Endothelial cell of umbilical vein (primary cell): ENCODE data around the gene MINDY4. TPM values are rescaled to one million over a fixed set of nuclear protein-coding genes. Genes with fewer than 3 reads are reported as not detected.

Experiments used
- BruUV-seq: library from RNA; stranded (reverse); fragments of 400-500 nt; replicated peaks from 2 replicates; lab custom pipeline; 2021; lab: Mats Ljungman, UMichigan
- CTCF ChIA-PET: fragments of 300-600, 350-600 bp; sonication (Branson Sonifier 250); formaldehyde crosslinking; loops from one replicate; lab custom pipeline; 2021; ENCODE audit warnings: antibody characterized with exemption, inconsistent platforms; lab: Charles Lee
- POLR2A ChIA-PET: fragments of 300-600, 350-600 bp; sonication (Branson Sonifier 250); formaldehyde crosslinking; loops from one replicate; lab custom pipeline; 2021; ENCODE audit warnings: antibody characterized with exemption, inconsistent platforms; lab: Charles Lee
- DNase-seq: peaks from one replicate; pipeline ENCODE4 v3.0.0-alpha.2; 2011; ENCODE audit warnings: low read depth, low spot score
- FAIRE-seq: peaks from 2 replicates; lab custom pipeline; 2011; peaks lifted over from hg19 to GRCh38; lab: Jason Lieb, UNC
- H2AFZ ChIP-seq: 2 replicates; pipeline ENCODE4 v1.6.0; 2012; ENCODE audit warnings: low read depth, low read length, control low read depth, inconsistent platforms
- H3K27ac ChIP-seq: 2 replicates; pipeline ENCODE4 v1.5.1; 2011; ENCODE audit warnings: low read depth, mild to moderate bottlenecking, control low read depth, low read length, moderate library complexity; ENCODE audit not compliant: insufficient read depth
- H3K27me3 ChIP-seq, 2 experiments: 2 replicates each; pipeline versions ENCODE4 v1.6.0 to v1.6.1; 2011; ENCODE audit warnings: low read length in 2 of 2, mixed read lengths in 1 of 2; ENCODE audit not compliant: control insufficient read depth in 2 of 2, insufficient read depth in 2 of 2
- H3K36me3 ChIP-seq, 2 experiments: 2 replicates in 1 of 2; 3 replicates in 1 of 2; pipeline ENCODE4 v1.5.1; 2011; ENCODE audit warnings: low read length in 2 of 2, mild to moderate bottlenecking in 1 of 2, moderate library complexity in 1 of 2; ENCODE audit not compliant: control insufficient read depth in 2 of 2, insufficient read depth in 2 of 2; ENCODE audit errors: extremely low read depth in 1 of 2
- H3K4me1 ChIP-seq: 3 replicates; pipeline ENCODE4 v1.5.1; 2011; ENCODE audit warnings: mild to moderate bottlenecking, low read length; ENCODE audit not compliant: control insufficient read depth, insufficient read depth; ENCODE audit errors: extremely low read depth
- H3K4me2 ChIP-seq: 2 replicates; pipeline ENCODE4 v1.6.1; 2011; ENCODE audit warnings: low read length, control low read depth, mixed read lengths; ENCODE audit not compliant: insufficient read depth
- H3K4me3 ChIP-seq, 3 experiments: fragments of 200-600 bp in 1 of 3; sonication (generic), shearing (Covaris generic) in 1 of 3; replicated peaks in 1 of 3; 2 replicates each; pipeline ENCODE4 v1.5.1; 2011 to 2016; ENCODE audit warnings: control low read depth in 3 of 3, low read length in 3 of 3, mild to moderate bottlenecking in 2 of 3, inconsistent platforms in 1 of 3, low read depth in 1 of 3, moderate library complexity in 1 of 3; ENCODE audit not compliant: insufficient read depth in 1 of 3
- H3K79me2 ChIP-seq: 2 replicates; pipeline ENCODE4 v1.6.0; 2012; ENCODE audit warnings: low read length, inconsistent platforms; ENCODE audit not compliant: control insufficient read depth, insufficient read depth
- H3K9ac ChIP-seq: replicated peaks from 2 replicates; pipeline ENCODE3; 2011; ENCODE audit warnings: low read length, control low read depth; ENCODE audit not compliant: insufficient read depth; ENCODE audit errors: extremely low read depth
- H3K9me1 ChIP-seq: replicated peaks from 3 replicates; pipeline ENCODE4 v1.6.0; 2011; ENCODE audit warnings: mild to moderate bottlenecking, low read length; ENCODE audit not compliant: control insufficient read depth, insufficient read depth; ENCODE audit errors: extremely low read depth
- H3K9me3 ChIP-seq: replicated peaks from 2 replicates; pipeline ENCODE4 v1.5.1; 2012; ENCODE audit warnings: low read length, inconsistent platforms; ENCODE audit not compliant: control insufficient read depth, insufficient read depth
- H4K20me1 ChIP-seq: replicated peaks from 2 replicates; pipeline ENCODE3; 2011; ENCODE audit warnings: mild to moderate bottlenecking, low read length; ENCODE audit not compliant: control insufficient read depth, insufficient read depth; ENCODE audit errors: extremely low read depth
- EZH2 ChIP-seq: IDR thresholded peaks from 2 replicates; pipeline ENCODE4 v1.6.1; 2012; ENCODE audit warnings: borderline replicate concordance, low read depth, mild to moderate bottlenecking, moderate library complexity, low read length, inconsistent platforms; ENCODE audit not compliant: severe bottlenecking
- FOS ChIP-seq: IDR thresholded peaks from 2 replicates; pipeline ENCODE4 v1.6.1; 2011; ENCODE audit warnings: mild to moderate bottlenecking, low read length, moderate library complexity, borderline replicate concordance; ENCODE audit not compliant: insufficient read depth
- MAX ChIP-seq: IDR thresholded peaks from 2 replicates; pipeline ENCODE4 v1.6.1; 2011; ENCODE audit not compliant: insufficient read depth, insufficient read length
- MYC ChIP-seq: IDR thresholded peaks from one replicate; pipeline ENCODE4 v1.6.1; 2011; ENCODE audit warnings: mild to moderate bottlenecking, low read depth, low read length
- POLR2AphosphoS5 ChIP-seq: IDR thresholded peaks from 2 replicates; pipeline ENCODE4 v1.6.1; 2012; ENCODE audit warnings: low read depth, mild to moderate bottlenecking, control low read depth, low read length, moderate library complexity; ENCODE audit not compliant: insufficient read depth
- dilution Hi-C: fragments of 300-500 bp; cut with MboI; formaldehyde crosslinking; loops from one replicate; pipeline ENCODE4 v1.15.0; 2019; ENCODE audit warnings: low sequenced_read_pairs; ENCODE audit not compliant: extremely low pct_ligation_motif_present
- intact Hi-C: fragments of 100-400 bp; cut with micrococcal nuclease; formaldehyde crosslinking; loops from one replicate; pipeline ENCODE4 v1.10.0; 2022
- polyA plus RNA-seq, 4 experiments: library from polyadenylated mRNA; depleted of rRNA in 3 of 4; stranded (reverse) in 3 of 4; unstranded in 1 of 4; fragments of >200 nt; gene quantifications; 2 replicates each; pipeline versions ENCODE4 v1.2.1 to v1.2.3, GENCODE V29; 2011 to 2012; ENCODE audit warnings: missing spikeins in 1 of 4
- total RNA-seq: library from RNA; stranded (reverse); gene quantifications from 2 replicates; pipeline ENCODE4 v1.2.3, GENCODE V29; 2021

The MINDY4 gene
- total and polyA plus RNA-seq, 2 donors (not counting 3 experiments of a cell fraction or from before 2014, with no cell fraction given): 2.2 to 4.7 TPM

GRCh38 chr7:30738026-30738915, 32.9 kb upstream of the MINDY4 start:
- no peak overlapping the region for H2AFZ ChIP-seq
- no peaks in the 10 kb centered on the region for H3K79me2 ChIP-seq
- H3K9me3 ChIP-seq: no peaks in the 10 kb centered on the region
- H3K4me3 ChIP-seq: no peak overlapping the region
- H3K4me2 ChIP-seq: no peak overlapping the region
- H3K36me3 ChIP-seq: no peaks in the 10 kb centered on the region
- intact Hi-C loops (no loop called here), dilution Hi-C loops (no loop called here)
- ChIA-PET POLR2A (no interaction called here), CTCF (interaction anchor here (1.1 to 1.6 kb wide), 3 partner anchors 9 to 175 kb away, joined by 3 to 5 read pairs (median 4); no protein-coding TSS in a partner anchor)
- no peak overlapping the region for H3K9ac ChIP-seq
- DNase-seq: no peak
- no peak overlapping the region for H3K27ac ChIP-seq
- BruUV-seq: no TSS peak
- no peaks in the 10 kb centered on the region for H3K4me1 ChIP-seq
- peaks cover 3 to 4% of the 10 kb centered on the region in 2 experiments for H3K27me3 ChIP-seq
- no peaks in the 10 kb centered on the region for H3K9me1 ChIP-seq
- FAIRE-seq: no peak
- no peaks in the 10 kb centered on the region for H4K20me1 ChIP-seq
- TF ChIP-seq MYC (no peak), EZH2 (no peak), MAX (no peak), FOS (no peak), POLR2AphosphoS5 (no peak)

- Histone ChIP-seq H3K9me1 (no peaks in the 10 kb centered on the region), H3K79me2 (no peaks in the 10 kb centered on the region), H3K27me3 (peaks cover 3 to 4% of the 10 kb centered on the region in 2 experiments), H3K9me3 (no peaks in the 10 kb centered on the region), H3K4me2 (no peak overlapping the region), H3K36me3 (no peaks in the 10 kb centered on the region), H3K27ac (no peak overlapping the region), H3K4me3 (no peak overlapping the region), H3K4me1 (no peaks in the 10 kb centered on the region), H2AFZ (no peak overlapping the region), H4K20me1 (no peaks in the 10 kb centered on the region), H3K9ac (no peak overlapping the region)
- dilution Hi-C loops: no loop called here
- ChIA-PET CTCF (interaction anchor here (0.8 to 3.7 kb wide), 18 partner anchors 9 to 575 kb away, joined by 3 to 25 read pairs (median 4); no protein-coding TSS in a partner anchor), POLR2A (no interaction called here)
- no peak for DNase-seq
- TF ChIP-seq MAX (no peak), MYC (no peak), POLR2AphosphoS5 (no peak)
- intact Hi-C loops: loop anchor here (1.0 to 5.0 kb wide), 5 partner anchors 57 to 462 kb away; partner anchors contain the start of gene CRHR2
- BruUV-seq: no TSS peak
- no peak for FAIRE-seq
Measured at GRCh38 chr7:30739691-30740090, 31.5 kb upstream of the MINDY4 start.
